ENCODE data around the gene TYW1.
"Not testable (repeated sequence)": the region's sequence is repeated elsewhere in the genome, so short reads cannot be mapped to it uniquely, and the experiment has no call there.

The TYW1 gene

DNA sequence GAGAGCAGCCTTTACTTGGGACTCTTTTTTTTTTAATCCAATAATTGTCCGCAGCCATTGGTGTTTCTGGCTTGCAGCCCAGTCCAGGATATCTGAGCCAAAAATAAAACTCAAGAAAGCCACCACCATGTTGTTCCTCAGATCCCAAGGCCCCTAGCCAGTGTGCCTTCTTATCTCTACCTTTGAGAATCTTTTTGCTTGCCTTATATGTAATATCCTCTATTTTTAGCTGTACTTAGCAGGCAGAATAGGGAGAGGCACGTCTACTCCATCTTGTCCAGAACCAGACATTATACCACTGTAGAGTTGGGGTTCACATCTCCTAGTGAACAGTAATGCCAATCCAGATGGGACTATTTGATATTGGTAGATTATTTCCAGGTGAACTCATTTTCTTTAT is 209.1 kb downstream of the TYW1 start:
- DNase-seq; CTCF ChIA-PET; POLR2A ChIA-PET; H3K27ac ChIP-seq (ENCODE audit: insufficient read depth in 1 of 2, low read depth in 1 of 2, low read length in 2 of 2, poor library complexity in 1 of 2, severe bottlenecking in 2 of 2); H3K27me3 ChIP-seq (replicated peaks in 2 of 5; ENCODE audit: control insufficient read depth in 4 of 5, insufficient read depth in 5 of 5, low read length in 4 of 5); H3K9me3 ChIP-seq (ENCODE audit: control extremely low read depth in 1 of 5, control insufficient read depth in 4 of 5, insufficient read depth in 2 of 5, low read depth in 1 of 5, low read length in 4 of 5); H3K4me3 ChIP-seq (ENCODE audit: control insufficient read depth in 1 of 7, extremely low read depth in 1 of 7, insufficient read depth in 4 of 7, low read depth in 2 of 7, low read length in 6 of 7); H3K4me1 ChIP-seq (ENCODE audit: control extremely low read depth in 1 of 4, control insufficient read depth in 4 of 4, insufficient read depth in 4 of 4, low read length in 3 of 4): not testable (repeated sequence)
- 100% methylated on average over 1 of the region's 2 CpGs for WGBS (ENCODE audit: insufficient coverage)
- H3K36me3 ChIP-seq (ENCODE audit: control insufficient read depth in 4 of 4, insufficient read depth in 4 of 4, low read length in 3 of 4) = peaks cover 0 to 16% (median 1%) of the 10 kb centered on the region in 4 experiments

DNA sequence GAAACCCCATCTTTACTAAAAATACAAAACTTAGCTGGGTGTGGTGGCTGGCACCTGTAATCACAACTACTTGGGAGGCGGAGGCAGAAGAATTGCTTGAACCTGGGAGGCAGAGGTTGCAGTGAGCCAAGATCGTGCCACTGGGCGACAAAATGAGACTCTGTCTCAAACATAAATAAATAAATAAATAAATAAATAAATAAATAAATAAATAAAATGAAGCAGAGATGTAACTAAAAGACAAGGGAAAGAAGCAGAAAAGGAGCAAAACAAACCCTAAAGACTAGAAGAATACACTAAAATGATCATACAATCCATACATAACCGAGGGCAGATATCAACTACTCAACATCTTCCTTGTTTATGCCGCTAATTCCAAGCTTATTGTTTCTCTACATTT is 209.8 kb downstream of the TYW1 start:
- Histone ChIP-seq H3K27me3 (replicated peaks in 2 of 5; ENCODE audit: control insufficient read depth in 4 of 5, insufficient read depth in 5 of 5, low read length in 4 of 5) (no peaks in the 10 kb centered on the region), H3K9me3 (ENCODE audit: control extremely low read depth in 1 of 5, control insufficient read depth in 4 of 5, insufficient read depth in 2 of 5, low read depth in 1 of 5, low read length in 4 of 5) (peaks cover 0 to 5% (median 0%) of the 10 kb centered on the region in 5 experiments), H3K4me3 (ENCODE audit: control insufficient read depth in 1 of 7, extremely low read depth in 1 of 7, insufficient read depth in 4 of 7, low read depth in 2 of 7, low read length in 6 of 7) (no peak overlapping the region), H3K4me1 (ENCODE audit: control extremely low read depth in 1 of 4, control insufficient read depth in 4 of 4, insufficient read depth in 4 of 4, low read length in 3 of 4) (no peaks in the 10 kb centered on the region), H3K36me3 (ENCODE audit: control insufficient read depth in 4 of 4, insufficient read depth in 4 of 4, low read length in 3 of 4) (peaks cover 0 to 16% (median 1%) of the 10 kb centered on the region in 4 experiments), H3K27ac (ENCODE audit: insufficient read depth in 1 of 2, low read depth in 1 of 2, low read length in 2 of 2, poor library complexity in 1 of 2, severe bottlenecking in 2 of 2) (no peak overlapping the region)
- WGBS (ENCODE audit: insufficient coverage) = 93% methylated on average over 2 of the region's 5 CpGs
- ChIA-PET POLR2A (no interaction called here), CTCF (no interaction called here)
- no peak for DNase-seq

DNA sequence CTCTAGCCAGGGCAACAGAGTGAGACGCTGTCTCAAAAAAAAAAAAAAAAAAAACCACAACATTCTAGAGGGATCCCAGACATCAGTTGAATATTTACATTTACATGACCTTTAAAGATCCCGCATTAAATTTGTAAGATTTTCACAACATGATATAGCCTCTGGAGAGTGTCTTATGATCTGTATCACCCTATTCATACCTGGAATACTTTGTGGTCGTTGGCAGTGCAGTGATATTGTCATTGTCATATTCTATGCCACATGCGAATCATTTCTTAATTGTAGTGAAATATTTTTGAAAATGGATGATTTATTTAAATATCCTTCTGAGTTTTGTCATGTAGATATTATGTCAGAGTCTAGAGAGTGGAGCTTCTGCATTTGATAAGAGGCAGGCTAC is 212.0 kb downstream of the TYW1 start:
- POLR2A ChIA-PET; H3K4me3 ChIP-seq (ENCODE audit: control insufficient read depth in 1 of 7, extremely low read depth in 1 of 7, insufficient read depth in 4 of 7, low read depth in 2 of 7, low read length in 6 of 7); H3K9me3 ChIP-seq (ENCODE audit: control extremely low read depth in 1 of 5, control insufficient read depth in 4 of 5, insufficient read depth in 2 of 5, low read depth in 1 of 5, low read length in 4 of 5); H3K4me1 ChIP-seq (ENCODE audit: control extremely low read depth in 1 of 4, control insufficient read depth in 4 of 4, insufficient read depth in 4 of 4, low read length in 3 of 4); H3K27ac ChIP-seq (ENCODE audit: insufficient read depth in 1 of 2, low read depth in 1 of 2, low read length in 2 of 2, poor library complexity in 1 of 2, severe bottlenecking in 2 of 2); CTCF ChIA-PET; H3K27me3 ChIP-seq (replicated peaks in 2 of 5; ENCODE audit: control insufficient read depth in 4 of 5, insufficient read depth in 5 of 5, low read length in 4 of 5); DNase-seq: not testable (repeated sequence)
- WGBS (ENCODE audit: insufficient coverage) = 100% methylated on average over 1 of the region's 4 CpGs
- peaks cover 0 to 16% (median 1%) of the 10 kb centered on the region in 4 experiments for H3K36me3 ChIP-seq (ENCODE audit: control insufficient read depth in 4 of 4, insufficient read depth in 4 of 4, low read length in 3 of 4)

DNA sequence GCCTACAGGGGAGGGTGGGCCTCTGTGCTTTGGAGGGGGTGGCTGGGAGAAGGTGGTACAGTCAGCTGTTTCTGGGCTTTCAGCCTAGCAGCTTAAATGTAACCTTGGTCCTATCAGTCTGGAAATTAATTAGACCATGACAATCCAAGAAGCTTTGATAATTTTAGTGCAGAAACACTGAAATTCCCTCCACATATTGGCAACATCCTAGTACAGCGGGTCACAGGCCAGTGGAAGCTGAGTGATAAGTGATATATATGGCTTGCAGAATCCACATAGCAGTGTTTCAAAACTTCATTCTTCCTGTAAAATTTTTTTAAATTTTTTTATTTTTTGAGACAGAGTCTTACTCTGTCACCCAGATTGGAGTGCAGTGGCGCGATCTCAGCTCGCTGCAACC is 212.6 kb downstream of the TYW1 start:
- H3K36me3 ChIP-seq (ENCODE audit: control insufficient read depth in 4 of 4, insufficient read depth in 4 of 4, low read length in 3 of 4) = peaks cover 0 to 16% (median 1%) of the 10 kb centered on the region in 4 experiments
- no peaks in the 10 kb centered on the region for H3K4me1 ChIP-seq (ENCODE audit: control extremely low read depth in 1 of 4, control insufficient read depth in 4 of 4, insufficient read depth in 4 of 4, low read length in 3 of 4)
- ChIA-PET CTCF (no interaction called here), POLR2A (no interaction called here)
- no peak for DNase-seq
- H3K27ac ChIP-seq (ENCODE audit: insufficient read depth in 1 of 2, low read depth in 1 of 2, low read length in 2 of 2, poor library complexity in 1 of 2, severe bottlenecking in 2 of 2) = no peak overlapping the region
- H3K4me3 ChIP-seq (ENCODE audit: control insufficient read depth in 1 of 7, extremely low read depth in 1 of 7, insufficient read depth in 4 of 7, low read depth in 2 of 7, low read length in 6 of 7) = no peak overlapping the region
- 95% methylated on average over 3 of the region's 4 CpGs for WGBS (ENCODE audit: insufficient coverage)
- no peaks in the 10 kb centered on the region for H3K27me3 ChIP-seq (replicated peaks in 2 of 5; ENCODE audit: control insufficient read depth in 4 of 5, insufficient read depth in 5 of 5, low read length in 4 of 5)
- H3K9me3 ChIP-seq (ENCODE audit: control extremely low read depth in 1 of 5, control insufficient read depth in 4 of 5, insufficient read depth in 2 of 5, low read depth in 1 of 5, low read length in 4 of 5) = peaks cover 0 to 5% (median 0%) of the 10 kb centered on the region in 5 experiments

DNA sequence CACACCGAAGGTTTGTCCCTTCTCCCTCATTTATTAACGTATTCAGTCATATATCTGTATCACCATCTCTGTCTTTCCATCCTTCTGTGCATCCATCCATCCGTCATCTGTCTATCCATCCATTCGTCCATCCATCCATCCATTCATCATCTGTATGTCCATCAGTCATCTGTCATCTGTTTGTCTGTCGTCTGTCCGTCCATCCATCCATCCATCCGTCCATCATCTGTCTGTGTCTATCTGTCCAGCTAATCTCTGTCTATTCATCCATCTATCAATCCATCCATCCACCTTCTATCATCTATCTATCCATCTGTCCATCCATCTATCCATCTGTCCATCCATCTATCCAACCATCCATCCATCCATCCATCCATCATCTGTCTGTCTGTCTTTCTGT is 213.9 kb downstream of the TYW1 start:
- H3K36me3 ChIP-seq (ENCODE audit: control insufficient read depth in 4 of 4, insufficient read depth in 4 of 4, low read length in 3 of 4) = peaks cover 0 to 10% (median 1%) of the 10 kb centered on the region in 4 experiments
- WGBS (ENCODE audit: insufficient coverage) = 99% methylated on average over 7 of the region's 7 CpGs
- CTCF ChIA-PET = no interaction called here

DNA sequence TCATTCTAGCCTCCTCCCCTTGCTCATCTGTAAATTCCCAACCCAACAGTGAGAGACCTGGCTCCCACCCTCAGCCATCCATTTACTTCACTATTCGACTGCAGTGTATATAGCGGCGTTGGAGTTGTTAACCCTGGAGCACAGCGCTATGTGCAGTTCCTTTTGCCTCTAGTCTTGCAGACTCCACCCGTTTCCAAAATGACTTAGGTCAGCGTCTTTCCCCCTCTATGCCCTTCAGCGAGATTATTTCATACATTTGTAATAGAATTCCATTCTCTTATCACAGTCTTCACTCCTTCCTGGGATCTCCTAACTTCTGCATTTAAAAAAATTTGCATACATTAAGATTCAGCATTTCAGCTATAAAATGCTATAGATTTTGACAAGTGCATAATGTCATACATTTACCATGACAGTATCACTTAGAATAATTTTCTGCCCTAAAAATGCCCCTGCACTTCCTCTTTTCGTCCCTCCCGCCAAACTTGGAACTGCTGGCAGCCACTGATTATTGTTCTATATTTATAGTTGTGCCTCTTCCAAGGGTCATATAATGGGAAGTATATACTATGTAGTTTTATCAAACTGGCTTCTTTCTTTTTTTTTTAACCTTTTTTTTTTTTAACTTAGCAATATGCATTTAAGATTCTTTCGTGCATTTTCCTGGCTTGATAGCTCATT is 215.2 kb downstream of the TYW1 start:
- H3K36me3 ChIP-seq (ENCODE audit: control insufficient read depth in 4 of 4, insufficient read depth in 4 of 4, low read length in 3 of 4); H3K27ac ChIP-seq (ENCODE audit: insufficient read depth in 1 of 2, low read depth in 1 of 2, low read length in 2 of 2, poor library complexity in 1 of 2, severe bottlenecking in 2 of 2); H3K9me3 ChIP-seq (ENCODE audit: control extremely low read depth in 1 of 5, control insufficient read depth in 4 of 5, insufficient read depth in 2 of 5, low read depth in 1 of 5, low read length in 4 of 5); CTCF ChIA-PET; H3K4me1 ChIP-seq (ENCODE audit: control extremely low read depth in 1 of 4, control insufficient read depth in 4 of 4, insufficient read depth in 4 of 4, low read length in 3 of 4); POLR2A ChIA-PET; H3K27me3 ChIP-seq (replicated peaks in 2 of 5; ENCODE audit: control insufficient read depth in 4 of 5, insufficient read depth in 5 of 5, low read length in 4 of 5); H3K4me3 ChIP-seq (ENCODE audit: control insufficient read depth in 1 of 7, extremely low read depth in 1 of 7, insufficient read depth in 4 of 7, low read depth in 2 of 7, low read length in 6 of 7): not testable (repeated sequence)
- peak in 2 of 3 donors; percentile 44 to 68 for DNase-seq
- WGBS (ENCODE audit: insufficient coverage) = 73% methylated on average over 8 of the region's 10 CpGs

More for the DNA sequence above, 213.9 kb downstream of the TYW1 start:
- no peak for DNase-seq
- no peak overlapping the region for H3K4me3 ChIP-seq (ENCODE audit: control insufficient read depth in 1 of 7, extremely low read depth in 1 of 7, insufficient read depth in 4 of 7, low read depth in 2 of 7, low read length in 6 of 7)
- no peak overlapping the region for H3K27ac ChIP-seq (ENCODE audit: insufficient read depth in 1 of 2, low read depth in 1 of 2, low read length in 2 of 2, poor library complexity in 1 of 2, severe bottlenecking in 2 of 2)
- H3K27me3 ChIP-seq (replicated peaks in 2 of 5; ENCODE audit: control insufficient read depth in 4 of 5, insufficient read depth in 5 of 5, low read length in 4 of 5) = no peaks in the 10 kb centered on the region
- H3K4me1 ChIP-seq (ENCODE audit: control extremely low read depth in 1 of 4, control insufficient read depth in 4 of 4, insufficient read depth in 4 of 4, low read length in 3 of 4) = no peaks in the 10 kb centered on the region
- H3K9me3 ChIP-seq (ENCODE audit: control extremely low read depth in 1 of 5, control insufficient read depth in 4 of 5, insufficient read depth in 2 of 5, low read depth in 1 of 5, low read length in 4 of 5) = peaks cover 0 to 5% (median 0%) of the 10 kb centered on the region in 5 experiments
- POLR2A ChIA-PET = no interaction called here

DNA sequence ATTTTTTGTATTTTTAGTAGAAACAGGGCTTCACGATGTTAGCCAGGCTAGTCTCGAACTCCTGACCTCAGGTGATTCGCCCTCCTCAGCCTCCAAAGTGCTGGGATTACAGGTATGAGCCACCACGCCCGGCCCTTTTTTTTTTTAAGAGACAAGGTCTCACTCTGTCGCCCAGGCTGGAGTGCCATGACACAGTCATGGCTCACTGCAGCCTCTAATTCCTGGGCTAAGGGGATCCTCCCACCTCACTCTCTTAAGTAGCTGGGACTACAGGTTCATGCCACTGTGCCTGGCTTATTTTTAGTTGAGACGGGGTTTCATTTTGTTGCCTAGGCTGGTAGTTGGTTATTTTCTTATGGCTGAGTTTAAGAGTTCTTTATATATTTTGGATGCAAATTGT is 216.4 kb downstream of the TYW1 start:
- H3K36me3 ChIP-seq (ENCODE audit: control insufficient read depth in 4 of 4, insufficient read depth in 4 of 4, low read length in 3 of 4); DNase-seq; H3K4me1 ChIP-seq (ENCODE audit: control extremely low read depth in 1 of 4, control insufficient read depth in 4 of 4, insufficient read depth in 4 of 4, low read length in 3 of 4); H3K4me3 ChIP-seq (ENCODE audit: control insufficient read depth in 1 of 7, extremely low read depth in 1 of 7, insufficient read depth in 4 of 7, low read depth in 2 of 7, low read length in 6 of 7); CTCF ChIA-PET; H3K27me3 ChIP-seq (replicated peaks in 2 of 5; ENCODE audit: control insufficient read depth in 4 of 5, insufficient read depth in 5 of 5, low read length in 4 of 5); POLR2A ChIA-PET; H3K9me3 ChIP-seq (ENCODE audit: control extremely low read depth in 1 of 5, control insufficient read depth in 4 of 5, insufficient read depth in 2 of 5, low read depth in 1 of 5, low read length in 4 of 5); H3K27ac ChIP-seq (ENCODE audit: insufficient read depth in 1 of 2, low read depth in 1 of 2, low read length in 2 of 2, poor library complexity in 1 of 2, severe bottlenecking in 2 of 2): not testable (repeated sequence)
- 100% methylated on average over 5 of the region's 7 CpGs for WGBS (ENCODE audit: insufficient coverage)

All from common myeloid progenitor, CD34-positive (primary cell).